Measurements from ENCODE around the gene GPR162. TPM values are rescaled to one million over a fixed set of nuclear protein-coding genes. Genes with fewer than 3 reads are reported as not detected.

The GPR162 gene
- total and polyA plus RNA-seq, 2 donors = 6.4 to 18.4 TPM

DNA sequence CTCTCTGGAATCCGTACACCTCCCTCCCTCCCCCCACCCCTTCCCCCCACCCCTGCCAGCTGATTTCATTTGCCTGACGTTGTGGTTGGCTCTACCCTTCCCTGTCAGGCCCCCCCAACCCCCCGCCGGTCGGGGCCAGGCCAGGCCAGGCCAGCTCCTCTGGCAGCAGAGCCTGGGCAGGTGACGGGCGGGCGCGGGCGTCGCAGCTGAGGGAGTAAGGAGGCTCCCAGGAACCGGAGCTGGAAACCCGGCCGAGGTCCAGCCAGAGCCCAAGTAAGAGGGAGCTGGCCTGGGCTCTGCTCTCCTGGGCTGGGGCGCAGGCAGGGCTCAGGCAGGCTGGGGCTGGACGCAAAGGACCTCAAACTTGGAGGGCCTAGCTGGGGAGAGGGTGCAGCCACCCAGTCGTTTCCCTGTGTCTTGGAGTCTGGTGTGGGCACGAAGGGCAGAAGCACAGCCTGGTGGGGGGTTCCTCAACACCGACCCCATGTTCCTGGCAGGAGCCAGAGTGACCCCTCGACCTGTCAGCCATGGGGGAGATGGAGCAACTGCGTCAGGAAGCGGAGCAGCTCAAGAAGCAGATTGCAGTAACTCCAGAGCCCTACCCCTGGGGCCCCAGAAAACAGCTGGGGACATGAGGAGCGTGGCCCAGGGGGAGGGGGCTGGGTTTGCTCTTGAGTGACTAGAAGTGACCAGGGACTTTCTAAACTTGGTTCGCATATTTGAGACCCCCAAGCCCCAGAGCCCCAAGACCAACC lies 19.3 kb downstream of the GPR162 start, which contains the start of gene GNB3:
GNB3 (plus strand) TSS at position 165 of the 755 bp plus-strand sequence; CDS start at position 528, 363 bp downstream.
- Histone ChIP-seq H3K4me3 (ENCODE audit: low read depth, low read length) (no peak within 1 kb of the TSS), H3K4me1 (ENCODE audit: insufficient read depth) (no peaks in the 10 kb centered on the region), H3K36me3 (ENCODE audit: insufficient read depth) (no peaks in the 10 kb centered on the region), H3K27ac (ENCODE audit: low read depth) (no peak within 1 kb of the TSS)
- 42% methylated on average over 24 of the region's 24 CpGs for WGBS
- no peak for DNase-seq (ENCODE audit: extremely low spot score)

DNA sequence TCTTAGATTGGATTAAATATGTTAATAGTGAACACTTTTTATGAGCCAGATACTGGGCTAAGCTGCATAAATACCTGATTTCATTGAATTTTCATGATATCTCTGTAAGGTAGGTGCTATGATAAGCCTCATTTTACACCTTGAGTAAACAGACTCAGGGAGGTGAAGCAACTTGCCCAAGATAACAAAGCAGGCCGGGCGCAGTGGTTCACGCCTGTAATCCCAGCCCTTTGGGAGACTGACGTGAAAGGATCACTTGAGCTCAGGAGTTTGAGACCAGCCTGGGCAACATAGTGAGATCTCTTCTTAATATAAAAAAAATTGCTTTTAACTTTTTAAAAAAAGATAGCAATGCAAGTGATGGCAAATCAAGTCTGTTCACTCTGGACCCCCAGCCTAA lies 20.5 kb downstream of the GPR162 start:
- no peak for DNase-seq (ENCODE audit: extremely low spot score)
- no peak overlapping the region for H3K4me3 ChIP-seq (ENCODE audit: low read depth, low read length)
- no peak overlapping the region for H3K27ac ChIP-seq (ENCODE audit: low read depth)
- no peaks in the 10 kb centered on the region for H3K4me1 ChIP-seq (ENCODE audit: insufficient read depth)
- H3K36me3 ChIP-seq (ENCODE audit: insufficient read depth) = no peaks in the 10 kb centered on the region
- WGBS = 90% methylated on average over 4 of the region's 4 CpGs

DNA sequence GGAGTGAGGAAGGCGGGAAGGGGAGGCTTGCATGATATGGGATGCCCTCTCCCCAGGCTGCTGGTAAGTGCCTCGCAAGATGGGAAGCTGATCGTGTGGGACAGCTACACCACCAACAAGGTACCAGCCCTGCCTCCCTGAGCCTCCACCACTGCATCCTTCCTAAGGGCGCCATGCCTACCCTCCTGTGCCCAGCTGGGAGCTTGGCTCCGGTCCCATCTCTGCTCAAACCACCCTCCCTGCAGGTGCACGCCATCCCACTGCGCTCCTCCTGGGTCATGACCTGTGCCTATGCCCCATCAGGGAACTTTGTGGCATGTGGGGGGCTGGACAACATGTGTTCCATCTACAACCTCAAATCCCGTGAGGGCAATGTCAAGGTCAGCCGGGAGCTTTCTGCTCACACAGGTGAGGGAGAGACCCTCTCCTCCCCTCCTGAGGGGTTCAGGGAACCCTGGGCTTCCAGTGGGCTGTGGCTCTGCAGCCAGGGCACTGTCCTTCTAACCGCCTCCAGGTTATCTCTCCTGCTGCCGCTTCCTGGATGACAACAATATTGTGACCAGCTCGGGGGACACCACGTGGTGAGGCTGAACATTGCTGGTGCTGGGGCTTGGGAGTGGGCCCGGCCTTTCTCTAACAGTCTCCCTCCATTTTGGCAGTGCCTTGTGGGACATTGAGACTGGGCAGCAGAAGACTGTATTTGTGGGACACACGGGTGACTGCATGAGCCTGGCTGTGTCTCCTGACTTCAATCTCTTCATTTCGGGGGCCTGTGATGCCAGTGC lies 21.7 kb downstream of the GPR162 start:
- no peak overlapping the region for H3K4me3 ChIP-seq (ENCODE audit: low read depth, low read length)
- no peaks in the 10 kb centered on the region for H3K4me1 ChIP-seq (ENCODE audit: insufficient read depth)
- no peak overlapping the region for H3K27ac ChIP-seq (ENCODE audit: low read depth)
- WGBS = 78% methylated on average over 16 of the region's 16 CpGs
- no peaks in the 10 kb centered on the region for H3K36me3 ChIP-seq (ENCODE audit: insufficient read depth)
- no peak for DNase-seq (ENCODE audit: extremely low spot score)

DNA sequence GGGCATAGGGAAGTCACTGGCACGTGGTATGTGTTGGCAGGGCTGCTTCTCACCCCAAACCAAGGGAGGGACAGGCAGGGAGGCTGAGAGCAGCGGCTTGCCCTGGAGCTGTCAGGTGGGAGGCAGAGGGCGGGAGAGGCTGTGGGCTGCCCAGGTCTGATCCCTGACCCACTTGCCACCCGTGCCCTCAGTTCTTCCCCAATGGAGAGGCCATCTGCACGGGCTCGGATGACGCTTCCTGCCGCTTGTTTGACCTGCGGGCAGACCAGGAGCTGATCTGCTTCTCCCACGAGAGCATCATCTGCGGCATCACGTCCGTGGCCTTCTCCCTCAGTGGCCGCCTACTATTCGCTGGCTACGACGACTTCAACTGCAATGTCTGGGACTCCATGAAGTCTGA lies 23.8 kb downstream of the GPR162 start:
- no peak overlapping the region for H3K27ac ChIP-seq (ENCODE audit: low read depth)
- WGBS = 92% methylated on average over 17 of the region's 17 CpGs
- H3K36me3 ChIP-seq (ENCODE audit: insufficient read depth) = no peaks in the 10 kb centered on the region
- no peaks in the 10 kb centered on the region for H3K4me1 ChIP-seq (ENCODE audit: insufficient read depth)
- no peak overlapping the region for H3K4me3 ChIP-seq (ENCODE audit: low read depth, low read length)
- no peak for DNase-seq (ENCODE audit: extremely low spot score)

DNA sequence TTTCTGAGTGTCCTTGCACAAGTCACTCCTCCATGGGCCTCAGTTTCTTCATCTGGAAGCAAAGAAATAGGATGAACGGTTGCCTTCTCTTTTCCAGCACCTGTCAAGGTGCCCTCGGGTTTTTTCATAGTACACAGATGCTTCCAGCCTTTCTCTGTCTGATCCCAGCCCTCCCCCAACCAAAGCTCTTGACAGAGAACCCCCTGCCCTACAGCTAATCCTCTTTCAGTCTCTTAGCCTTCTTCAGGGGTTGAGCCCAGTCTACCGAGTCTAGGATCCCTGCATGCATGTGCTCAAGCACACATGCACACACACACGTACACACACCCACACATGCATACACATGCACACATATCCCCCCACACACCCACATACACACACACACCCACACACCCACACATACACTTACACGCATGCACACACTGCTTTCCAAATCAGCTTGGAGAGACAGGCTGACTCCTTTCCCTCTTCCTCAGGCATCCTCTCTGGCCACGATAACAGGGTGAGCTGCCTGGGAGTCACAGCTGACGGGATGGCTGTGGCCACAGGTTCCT lies 24.8 kb downstream of the GPR162 start:
- H3K4me3 ChIP-seq (ENCODE audit: low read depth, low read length) = no peak overlapping the region
- no peaks in the 10 kb centered on the region for H3K4me1 ChIP-seq (ENCODE audit: insufficient read depth)
- no peak overlapping the region for H3K27ac ChIP-seq (ENCODE audit: low read depth)
- WGBS = 88% methylated on average over 7 of the region's 7 CpGs
- H3K36me3 ChIP-seq (ENCODE audit: insufficient read depth) = no peaks in the 10 kb centered on the region
- no peak for DNase-seq (ENCODE audit: extremely low spot score)

DNA sequence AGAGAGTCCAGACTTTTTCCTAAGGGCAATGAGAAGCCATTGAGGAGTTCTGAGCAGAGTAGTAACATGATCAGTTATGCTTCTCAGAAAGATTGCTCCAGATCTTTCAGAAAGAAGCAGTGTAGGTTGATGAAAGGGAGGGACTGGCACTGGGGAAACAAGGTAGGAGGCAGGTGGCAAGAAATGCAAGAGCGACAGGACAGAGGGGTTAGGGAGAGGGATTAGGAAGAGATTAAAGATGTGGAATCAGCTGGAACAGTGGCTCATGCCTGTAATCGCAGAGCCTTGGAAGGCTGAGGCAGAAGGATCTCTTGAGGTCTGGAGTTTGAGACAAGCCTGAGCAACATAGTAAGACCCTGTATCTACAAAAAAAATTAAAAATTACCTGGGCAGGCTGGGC lies 26.1 kb downstream of the GPR162 start:
- H3K27ac ChIP-seq (ENCODE audit: low read depth) = no peak overlapping the region
- no peaks in the 10 kb centered on the region for H3K4me1 ChIP-seq (ENCODE audit: insufficient read depth)
- WGBS = 92% methylated on average over 2 of the region's 2 CpGs
- no peak overlapping the region for H3K4me3 ChIP-seq (ENCODE audit: low read depth, low read length)
- DNase-seq (ENCODE audit: extremely low spot score) = no peak
- H3K36me3 ChIP-seq (ENCODE audit: insufficient read depth) = no peaks in the 10 kb centered on the region

DNA sequence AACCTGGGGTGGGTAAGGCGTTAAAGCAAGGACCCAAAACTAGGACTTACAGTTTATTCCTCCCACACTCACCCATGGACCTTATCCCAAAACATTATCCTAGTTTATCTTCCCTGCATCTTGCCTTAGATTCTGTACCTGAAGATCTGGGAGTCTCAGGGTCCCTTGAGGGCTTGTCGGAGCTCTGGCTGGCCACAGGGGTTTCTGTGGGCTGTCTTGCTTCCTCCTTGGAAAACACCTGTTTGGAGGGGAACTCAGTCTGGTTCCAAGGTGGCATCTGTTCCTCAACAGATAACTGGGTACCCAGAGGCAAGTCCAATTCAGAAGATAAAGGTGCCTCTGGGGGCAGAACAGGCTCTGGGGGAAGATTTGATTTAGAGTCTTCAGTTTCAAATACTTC lies 27.8 kb downstream of the GPR162 start:
- no peak for DNase-seq (ENCODE audit: extremely low spot score)
- no peaks in the 10 kb centered on the region for H3K4me1 ChIP-seq (ENCODE audit: insufficient read depth)
- 85% methylated on average over 2 of the region's 2 CpGs for WGBS
- no peaks in the 10 kb centered on the region for H3K36me3 ChIP-seq (ENCODE audit: insufficient read depth)
- H3K27ac ChIP-seq (ENCODE audit: low read depth) = no peak overlapping the region
- H3K4me3 ChIP-seq (ENCODE audit: low read depth, low read length) = no peak overlapping the region

DNA sequence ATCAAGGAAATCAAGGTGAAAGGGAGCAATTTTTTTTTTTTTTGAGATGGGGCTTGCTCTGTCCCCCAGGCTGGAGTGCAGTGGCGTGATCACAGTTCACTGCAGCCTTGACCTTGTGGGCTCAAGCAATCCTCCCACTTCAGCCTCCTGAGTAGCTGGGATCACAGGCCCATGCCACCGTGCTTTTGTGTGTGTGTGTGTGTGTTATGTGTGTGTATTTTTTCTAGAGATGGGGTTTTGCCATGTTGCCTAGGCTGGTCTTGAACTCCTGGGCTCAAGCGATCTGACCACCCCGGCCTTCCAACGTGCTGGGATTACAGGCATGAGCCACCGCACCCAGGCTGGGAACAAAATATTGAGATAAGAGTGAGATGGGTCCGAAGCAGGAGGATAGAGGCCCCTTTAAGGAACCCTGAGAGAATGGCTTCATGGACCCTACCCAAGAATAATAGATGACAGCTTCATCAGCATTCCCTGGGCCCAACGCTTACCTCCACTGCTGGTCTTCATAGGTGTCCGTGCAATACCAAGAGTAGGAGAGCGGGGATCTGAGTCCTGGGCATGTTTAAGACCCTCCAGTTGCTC lies 28.4 kb downstream of the GPR162 start:
- Histone ChIP-seq H3K36me3 (ENCODE audit: insufficient read depth) (no peaks in the 10 kb centered on the region), H3K4me1 (ENCODE audit: insufficient read depth) (no peaks in the 10 kb centered on the region), H3K4me3 (ENCODE audit: low read depth, low read length) (no peak overlapping the region), H3K27ac (ENCODE audit: low read depth) (no peak overlapping the region)
- no peak for DNase-seq (ENCODE audit: extremely low spot score)
- 70% methylated on average over 10 of the region's 10 CpGs for WGBS

DNA sequence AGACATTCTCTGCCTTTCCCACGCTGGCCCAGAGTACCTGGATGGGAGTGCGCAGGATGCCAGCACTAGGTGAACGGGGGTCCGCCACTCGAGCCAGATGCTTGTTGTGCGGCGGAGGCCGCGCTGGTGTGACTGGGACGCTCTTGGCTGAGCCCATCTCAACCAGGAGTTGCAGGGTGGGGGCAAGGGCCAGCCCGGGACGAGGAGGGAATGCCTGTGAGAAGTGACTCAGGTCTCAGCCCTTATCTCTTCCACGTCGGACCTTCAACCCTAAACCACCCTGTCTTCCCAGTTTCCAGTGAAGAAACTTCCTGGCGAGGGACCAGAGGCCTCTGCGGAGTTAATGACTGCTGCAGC lies 29.2 kb downstream of the GPR162 start:
- Histone ChIP-seq H3K27ac (ENCODE audit: low read depth) (no peak overlapping the region), H3K4me1 (ENCODE audit: insufficient read depth) (no peaks in the 10 kb centered on the region), H3K36me3 (ENCODE audit: insufficient read depth) (no peaks in the 10 kb centered on the region), H3K4me3 (ENCODE audit: low read depth, low read length) (no peak overlapping the region)
- no peak for DNase-seq (ENCODE audit: extremely low spot score)
- WGBS = 24% methylated on average over 16 of the region's 16 CpGs

DNA sequence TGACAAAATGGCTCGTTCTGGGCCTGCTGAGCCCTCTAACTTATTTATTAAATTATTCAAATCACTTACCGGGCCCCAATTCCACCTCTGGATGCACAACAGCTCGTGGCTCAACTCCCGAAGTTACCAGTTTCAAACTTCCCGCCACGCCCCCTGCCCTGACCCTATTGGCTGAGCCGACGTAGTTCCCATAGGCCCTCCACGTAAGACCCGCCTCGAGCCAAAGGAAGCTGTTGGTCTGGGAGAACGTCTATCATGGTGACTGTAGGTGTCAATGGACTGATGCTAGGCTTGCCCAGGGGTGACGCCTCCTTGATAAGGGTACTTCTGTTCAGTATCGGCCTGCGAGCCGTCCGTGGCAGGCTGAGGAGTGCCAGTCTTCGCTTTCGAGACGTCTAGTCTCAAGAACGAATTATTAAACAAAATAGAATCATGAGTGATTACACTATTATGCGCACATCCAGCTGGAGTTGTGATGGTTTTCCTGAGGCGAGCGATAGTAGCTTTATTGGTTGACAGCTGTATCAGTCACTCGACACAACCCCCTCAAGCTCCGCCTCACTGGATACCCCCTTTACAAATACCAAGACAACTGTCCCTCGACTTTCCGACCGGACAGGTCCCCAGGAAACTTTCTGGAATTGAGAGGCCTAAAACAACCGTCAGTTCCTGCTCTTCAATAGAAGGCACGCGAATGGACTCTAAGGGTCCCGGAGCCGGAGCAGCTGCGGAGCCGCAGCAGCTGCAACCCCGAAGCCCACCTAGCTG lies 29.7 kb downstream of the GPR162 start, which contains the start of gene CDCA3:
CDCA3 (minus strand) TSS at position 134 of the 768 bp plus-strand sequence. CDS start 334 bp downstream, outside the sequence.
- H3K4me3 ChIP-seq (ENCODE audit: low read depth, low read length) = peak within 1 kb of the TSS; percentile 44
- DNase-seq (ENCODE audit: extremely low spot score) = peak; percentile 96
- H3K4me1 ChIP-seq (ENCODE audit: insufficient read depth) = no peaks in the 10 kb centered on the region
- WGBS = under 1% methylated on average over 37 of the region's 37 CpGs
- peak within 1 kb of the TSS; percentile 68 for H3K27ac ChIP-seq (ENCODE audit: low read depth)
- H3K36me3 ChIP-seq (ENCODE audit: insufficient read depth) = no peaks in the 10 kb centered on the region

DNA sequence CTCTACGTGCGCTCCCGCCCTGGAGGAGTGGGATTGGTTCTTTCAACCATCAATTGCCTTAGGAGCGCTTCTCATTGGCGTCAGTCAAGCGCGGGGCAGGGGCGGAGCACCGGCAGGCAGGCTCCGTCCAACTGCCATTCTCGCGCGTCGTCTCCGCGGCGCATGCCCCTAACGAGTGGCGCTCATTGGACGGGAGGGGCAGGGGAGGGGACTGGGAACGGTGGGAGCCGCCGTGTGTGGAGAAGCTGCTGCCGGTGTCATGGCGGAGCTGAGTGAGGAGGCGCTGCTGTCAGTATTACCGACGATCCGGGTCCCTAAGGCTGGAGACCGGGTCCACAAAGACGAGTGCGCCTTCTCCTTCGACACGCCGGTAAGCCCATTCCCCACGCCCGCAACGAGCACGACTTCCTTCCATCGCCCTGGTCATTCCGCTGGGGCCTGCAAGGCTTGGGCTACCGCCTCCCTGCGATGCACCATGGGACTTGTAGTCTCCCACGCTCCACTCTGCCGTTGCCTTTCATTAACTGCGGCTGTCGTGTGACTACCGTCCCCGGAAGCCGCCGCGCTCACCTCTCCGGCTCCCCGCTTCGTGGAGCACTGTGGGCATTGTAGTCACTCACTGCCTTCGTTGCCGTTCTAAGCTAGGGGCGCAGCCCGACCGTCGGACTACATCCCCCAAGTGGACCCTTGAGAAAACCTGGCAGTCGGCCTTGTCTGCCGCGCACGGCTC lies 30.5 kb downstream of the GPR162 start, which contains the start of gene USP5:
USP5 (plus strand) TSS at position 230 of the 730 bp plus-strand sequence; CDS start at position 260, 30 bp downstream.
- under 1% methylated on average over 65 of the region's 65 CpGs for WGBS
- Histone ChIP-seq H3K27ac (ENCODE audit: low read depth) (peak within 1 kb of the TSS; percentile 68), H3K36me3 (ENCODE audit: insufficient read depth) (no peaks in the 10 kb centered on the region), H3K4me3 (ENCODE audit: low read depth, low read length) (peak within 1 kb of the TSS; percentile 53), H3K4me1 (ENCODE audit: insufficient read depth) (no peaks in the 10 kb centered on the region)
- DNase-seq (ENCODE audit: extremely low spot score) = peak; percentile 99

DNA sequence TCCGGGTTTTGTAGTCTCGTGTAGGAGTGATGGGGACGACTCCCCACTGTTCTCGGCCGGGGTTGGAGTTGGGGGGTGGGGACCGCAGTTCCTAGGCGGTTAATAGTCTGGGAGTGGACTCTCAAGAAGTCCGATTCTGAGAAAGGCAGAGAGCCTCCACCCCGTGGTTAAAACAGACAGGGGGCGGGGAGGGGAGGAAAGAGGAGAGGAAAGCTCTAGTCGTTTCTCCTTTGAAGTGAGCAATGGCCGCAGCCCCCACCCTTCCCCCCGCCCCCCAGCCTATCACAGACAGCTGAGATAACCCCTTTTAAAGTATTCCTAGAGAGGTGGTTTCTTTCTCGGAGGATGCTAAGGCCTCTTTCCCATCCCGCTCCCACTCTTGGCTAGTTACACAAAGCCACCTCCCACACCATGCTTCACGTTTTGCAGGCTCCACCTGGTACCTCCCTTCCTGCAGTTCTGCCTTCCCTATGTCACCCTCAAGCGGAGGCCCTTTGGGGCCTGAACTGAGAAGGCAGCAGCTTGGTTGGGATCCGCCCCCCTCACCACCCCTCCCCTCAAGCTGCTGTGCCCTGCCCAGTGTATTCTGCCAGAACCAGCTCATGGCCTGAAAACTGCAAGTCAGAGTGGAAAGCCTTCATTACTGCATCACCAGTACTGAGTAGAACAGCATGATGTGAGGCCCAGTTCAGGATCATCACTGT lies 31.2 kb downstream of the GPR162 start:
- Histone ChIP-seq H3K36me3 (ENCODE audit: insufficient read depth) (no peaks in the 10 kb centered on the region), H3K27ac (ENCODE audit: low read depth) (no peak overlapping the region), H3K4me3 (ENCODE audit: low read depth, low read length) (peak overlapping the region; percentile 53), H3K4me1 (ENCODE audit: insufficient read depth) (no peaks in the 10 kb centered on the region)
- peak; percentile 39 for DNase-seq (ENCODE audit: extremely low spot score)
- 2% methylated on average over 18 of the region's 18 CpGs for WGBS
